GM12878 (cell line): Measurements from ENCODE around the gene PKN2. TPM values are rescaled to one million over a fixed set of nuclear protein-coding genes. Genes with fewer than 3 reads are reported as not detected.

ENCODE experiments used
- ATAC-seq: fragments of 200-7000 bp; cut with Tn5 transposase; 3 replicates; pipeline ENCODE4 v1.9.1; 2020; ENCODE audit warnings: mild to moderate bottlenecking, moderate library complexity
- BruUV-seq: library from RNA; stranded (reverse); fragments of 400-500 nt; replicated peaks from 2 replicates; lab custom pipeline; 2021; lab: Mats Ljungman, UMichigan
- CTCF ChIA-PET: fragments of 300-600 bp; sonication (Branson Sonifier 250); formaldehyde crosslinking; extraction: SDS; loops from one replicate; lab custom pipeline; 2021; ENCODE audit warnings: inconsistent platforms; lab: Yijun Ruan, JAX
- POLR2A ChIA-PET: fragments of 350-600 bp; formaldehyde crosslinking; extraction: SDS; loops from one replicate; lab custom pipeline; 2021; ENCODE audit warnings: inconsistent platforms; lab: Charles Lee
- RAD21 ChIA-PET: fragments of 300-600 bp; sonication (Branson Sonifier 250); formaldehyde crosslinking; loops from one replicate; lab custom pipeline; 2023; ENCODE audit warnings: antibody characterized with exemption; ENCODE audit not compliant: unreplicated experiment; lab: Charles Lee
- SMC1A ChIA-PET: fragments of 300-600 bp; sonication (Branson Sonifier 250); formaldehyde crosslinking; loops from one replicate; lab custom pipeline; 2023; ENCODE audit not compliant: unreplicated experiment, uncharacterized antibody; lab: Charles Lee
- DNase-seq: peaks from one replicate; pipeline ENCODE4 v3.0.0-alpha.2; 2011; ENCODE audit warnings: low read depth, low spot score
- FAIRE-seq: peaks from 3 replicates; lab custom pipeline; 2011; peaks lifted over from hg19 to GRCh38; lab: Jason Lieb, UNC
- H2AFZ ChIP-seq: 2 replicates; pipeline ENCODE4 v1.6.0; 2011; ENCODE audit warnings: low read depth, low read length, control low read depth; ENCODE audit not compliant: control insufficient read depth
- H3K27ac ChIP-seq: 2 replicates; pipeline ENCODE4 v1.5.1; 2011; ENCODE audit warnings: control low read depth; ENCODE audit not compliant: control insufficient read depth, insufficient read depth
- H3K27me3 ChIP-seq, 2 experiments: replicated peaks in 1 of 2; 2 replicates each; pipeline versions ENCODE4 v1.6.0 to v1.6.1; 2011; ENCODE audit warnings: low read length in 1 of 2; ENCODE audit not compliant: control insufficient read depth in 2 of 2, insufficient read depth in 2 of 2
- H3K36me3 ChIP-seq, 2 experiments: 2 replicates each; pipeline ENCODE4 v1.5.1; 2011; ENCODE audit warnings: low read length in 1 of 2; ENCODE audit not compliant: control insufficient read depth in 2 of 2, insufficient read depth in 2 of 2
- H3K4me1 ChIP-seq: 2 replicates; pipeline ENCODE4 v1.6.1; 2011; ENCODE audit warnings: mild to moderate bottlenecking, low read length, moderate library complexity, mixed read lengths; ENCODE audit not compliant: control insufficient read depth, insufficient read depth
- H3K4me2 ChIP-seq: 2 replicates; pipeline ENCODE4 v1.6.0; 2011; ENCODE audit warnings: control low read depth; ENCODE audit not compliant: control insufficient read depth, insufficient read depth
- H3K4me3 ChIP-seq: fragments of 200-600 bp; sonication (generic); 2 replicates; pipeline ENCODE4 v1.5.1; 2016
- H3K79me2 ChIP-seq: 2 replicates; pipeline ENCODE4 v1.6.0; 2011; ENCODE audit warnings: low read length; ENCODE audit not compliant: control insufficient read depth, insufficient read depth
- H3K9ac ChIP-seq: 2 replicates; pipeline ENCODE4 v1.8.0; 2011; ENCODE audit warnings: low read length, control low read depth, mixed read lengths; ENCODE audit not compliant: control insufficient read depth, insufficient read depth
- H3K9me3 ChIP-seq: replicated peaks from 3 replicates; pipeline ENCODE4 v1.5.1; 2011; ENCODE audit warnings: mild to moderate bottlenecking, low read length; ENCODE audit not compliant: control insufficient read depth, insufficient read depth
- H4K20me1 ChIP-seq: 2 replicates; pipeline ENCODE4 v1.6.0; 2011; ENCODE audit not compliant: control insufficient read depth, insufficient read depth
- CEBPZ ChIP-seq: fragments of 150-350 bp; IDR thresholded peaks from 2 replicates; pipeline ENCODE4 v1.6.1; 2016; ENCODE audit warnings: low read depth, low read length
- CTCF ChIP-seq, 3 experiments: IDR thresholded peaks in 2 of 3; conservative IDR thresholded peaks in 1 of 3; 2 replicates each; pipeline ENCODE4 v1.5.1; 2011; ENCODE audit warnings: low read depth in 3 of 3, low read length in 3 of 3, mild to moderate bottlenecking in 3 of 3, control low read depth in 2 of 3, moderate library complexity in 2 of 3, inconsistent platforms in 1 of 3, mixed read lengths in 1 of 3; ENCODE audit not compliant: control insufficient read depth in 2 of 3, insufficient read depth in 1 of 3; ENCODE audit errors: extremely low read depth in 1 of 3
- ELK1 ChIP-seq: IDR thresholded peaks from 2 replicates; pipeline ENCODE4 v1.6.1; 2012; ENCODE audit warnings: low read depth, low read length, improper control_type of control experiment
- GABPA ChIP-seq: IDR thresholded peaks from 2 replicates; pipeline ENCODE4 v1.6.1; 2014; ENCODE audit warnings: antibody characterized with exemption, low read depth, mild to moderate bottlenecking, inconsistent platforms
- HDAC2 ChIP-seq: fragments of 200-600 bp; sonication (generic); IDR thresholded peaks from 2 replicates; pipeline ENCODE4 v1.6.1; 2017
- MEF2A ChIP-seq: IDR thresholded peaks from 2 replicates; pipeline ENCODE4 v1.6.1; 2011; ENCODE audit warnings: low read depth, mild to moderate bottlenecking, low read length, moderate library complexity; ENCODE audit not compliant: insufficient read depth
- SIX5 ChIP-seq: IDR thresholded peaks from 2 replicates; pipeline ENCODE4 v1.6.1; 2011; ENCODE audit warnings: mild to moderate bottlenecking, low read depth, low read length, moderate library complexity; ENCODE audit not compliant: severe bottlenecking
- TCF12 ChIP-seq: IDR thresholded peaks from 2 replicates; pipeline ENCODE4 v1.6.1; 2011; ENCODE audit warnings: low read depth, mild to moderate bottlenecking, low read length
- YBX1 ChIP-seq: fragments of 450-650 bp; IDR thresholded peaks from 2 replicates; pipeline ENCODE4 v1.6.1; 2016; ENCODE audit warnings: antibody characterized with exemption
- WGBS: methylation state at CpG from one replicate; pipeline ENCODE4 v1.1.6; 2016; ENCODE audit warnings: low lambda C conversion rate; ENCODE audit not compliant: insufficient replicate concordance, insufficient coverage; ENCODE audit errors: missing lambda C conversion rate; 5-methylcytosine and 5-hydroxymethylcytosine counted together
- in situ Hi-C: fragments of 300-500 bp; cut with MboI; formaldehyde crosslinking; loops from 9 replicates; pipeline ENCODE4 v1.14.3; 2018; ENCODE audit warnings: mixed read lengths
- intact Hi-C: fragments of 100-400 bp; cut with micrococcal nuclease; formaldehyde crosslinking; loops from one replicate; pipeline ENCODE4 v1.14.2; 2022; ENCODE audit not compliant: unreplicated experiment
- polyA plus RNA-seq, 11 experiments: library from polyadenylated mRNA; depleted of rRNA in 4 of 11; unstranded in 6 of 11; stranded (reverse) in 5 of 11; fragments of >200 nt; fragmentation: Nextera tagmentation in 4 of 11; fragmentation: Illumina TruSeq in 1 of 11; extraction: Ambion mirVana in 4 of 11; extraction: Trizol in 1 of 11; gene quantifications; 1 replicate in 1 of 11; 2 replicates in 10 of 11; pipeline versions ENCODE4 v1.2.1 to v1.2.3, GENCODE V29; 2011 to 2016; ENCODE audit warnings: inconsistent platforms in 2 of 11, missing spikeins in 2 of 11, low read depth in 1 of 11
- total RNA-seq, 4 experiments: library from RNA; depleted of rRNA in 3 of 4; stranded (reverse); fragments of >200 nt in 3 of 4; fragmentation: Illumina TruSeq in 1 of 4; extraction: Trizol in 1 of 4; gene quantifications; 2 replicates each; pipeline versions ENCODE4 v1.2.1 to v1.2.3, GENCODE V29; 2013 to 2021

PKN2 gene
- total and polyA plus RNA-seq, 10 of the 15 experiments (the other 5 are each of a cell fraction or from before 2014, with no cell fraction given): 2.6 to 18.3 (median 12.9) TPM

GRCh38 chr1:88800382-88801051 lies 116.4 kb downstream of the PKN2 start:
- ATAC-seq: peak; percentile 34; the same call in 1 of the 3 replicates

More at GRCh38 chr1:88800382-88801051, 116.4 kb downstream of the PKN2 start:
- TF ChIP-seq GABPA (no peak), CEBPZ (no peak), CTCF (IDR thresholded peaks at IDR 0.05 in 2 of 3, conservative IDR thresholded peaks at IDR 0.05 in 1 of 3; ENCODE audit: control insufficient read depth in 2 of 3, extremely low read depth in 1 of 3, insufficient read depth in 1 of 3, low read depth in 3 of 3, low read length in 3 of 3) (peak in 2 of 3 experiments; percentile 27 to 40; a peak in 3 of 6 replicates), ELK1 (no peak), MEF2A (no peak), SIX5 (no peak), HDAC2 (no peak), TCF12 (no peak), YBX1 (no peak)
- no peak overlapping the region for H3K27ac ChIP-seq
- H4K20me1 ChIP-seq: no peaks in the 10 kb centered on the region
- FAIRE-seq (no peak), DNase-seq (no peak)
- 98% methylated on average over 5 of the region's 5 CpGs for WGBS
- no peak overlapping the region for H3K4me3 ChIP-seq
- no peaks in the 10 kb centered on the region for H3K4me1 ChIP-seq
- in situ Hi-C loops: no loop called here
- H3K4me2 ChIP-seq: no peak overlapping the region
- peaks cover 17% of the 10 kb centered on the region for H3K9me3 ChIP-seq
- CTCF ChIA-PET: interaction anchor here (0.6 to 2.1 kb wide), 4 partner anchors 12 to 77 kb away, joined by 3 to 12 read pairs (median 4); no protein-coding TSS in a partner anchor
- no peak overlapping the region for H2AFZ ChIP-seq
- no peaks in the 10 kb centered on the region for H3K27me3 ChIP-seq
- RAD21 ChIA-PET: no interaction called here
- BruUV-seq: no TSS peak
- intact Hi-C loops: no loop called here
- no peak overlapping the region for H3K9ac ChIP-seq
- SMC1A ChIA-PET: interaction anchor here (1.1 to 1.4 kb wide), 2 partner anchors 78 to 144 kb away, joined by 4 read pairs; no protein-coding TSS in a partner anchor
- no peaks in the 10 kb centered on the region for H3K79me2 ChIP-seq
- H3K36me3 ChIP-seq: peaks cover 0 to 14% of the 10 kb centered on the region in 2 experiments; a peak in 2 of 4 replicates
- POLR2A ChIA-PET: no interaction called here
